GM21723 (cell line): Measurements from ENCODE around the gene ZNF512.
"Not testable (repeated sequence)": the region's sequence is repeated elsewhere in the genome, so short reads cannot be mapped to it uniquely, and the experiment has no call there.

Source experiments
- ATAC-seq: cut with Tn5 transposase; IDR thresholded peaks from one replicate; pipeline ENCODE4 v1.9.1; 2021; ENCODE audit warnings: mild to moderate bottlenecking, moderate library complexity; ENCODE audit not compliant: unreplicated experiment

Gene ZNF512

GRCh38 chr2:27630257-27630656, 47.4 kb downstream of the ZNF512 start:
- not testable (repeated sequence) for ATAC-seq

GRCh38 chr2:27634291-27634690, 51.4 kb downstream of the ZNF512 start:
- ATAC-seq: no peak

- no peak for ATAC-seq
Measured at GRCh38 chr2:27636766-27637165, 53.9 kb downstream of the ZNF512 start.

- no peak for ATAC-seq
Measured at GRCh38 chr2:27638037-27638637, 55.3 kb downstream of the ZNF512 start.

- ATAC-seq: no peak
Measured at GRCh38 chr2:27638709-27639108, 55.9 kb downstream of the ZNF512 start.

GRCh38 chr2:27640722-27641245, 57.9 kb downstream of the ZNF512 start:
- no peak for ATAC-seq

- ATAC-seq: no peak
Measured at GRCh38 chr2:27645197-27645596, 62.4 kb downstream of the ZNF512 start.

GRCh38 chr2:27647289-27647688, 64.4 kb downstream of the ZNF512 start:
- no peak for ATAC-seq

GRCh38 chr2:27647737-27648136, 64.9 kb downstream of the ZNF512 start:
- ATAC-seq: no peak

- ATAC-seq: no peak
Measured at GRCh38 chr2:27651056-27651455, 68.2 kb downstream of the ZNF512 start.

GRCh38 chr2:27652341-27652740, 69.5 kb downstream of the ZNF512 start:
- no peak for ATAC-seq

- ATAC-seq: no peak
Measured at GRCh38 chr2:27652790-27653189, 69.9 kb downstream of the ZNF512 start.

GRCh38 chr2:27653397-27653796, 70.6 kb downstream of the ZNF512 start:
- ATAC-seq: no peak

- ATAC-seq: no peak
Measured at GRCh38 chr2:27655155-27655951, 72.5 kb downstream of the ZNF512 start.

- no peak for ATAC-seq
Measured at GRCh38 chr2:27661371-27661770, 78.5 kb downstream of the ZNF512 start.

- peak; percentile 71 for ATAC-seq
Measured at GRCh38 chr2:27663285-27664153, 80.7 kb downstream of the ZNF512 start, which contains the start of the genes SLC4A1AP and SUPT7L. SLC4A1AP (plus strand) TSS chr2:27663889; CDS start chr2:27663915, 26 bp downstream. SUPT7L (minus strand) TSS chr2:27663614; CDS start chr2:27662192, 1,422 bp downstream.

- ATAC-seq: peak; percentile 34
Measured at GRCh38 chr2:27664154-27664574, 81.3 kb downstream of the ZNF512 start.

GRCh38 chr2:27664622-27665363, 82.0 kb downstream of the ZNF512 start:
- ATAC-seq: no peak

GRCh38 chr2:27667446-27667845, 84.6 kb downstream of the ZNF512 start:
- ATAC-seq: no peak

GRCh38 chr2:27671235-27671634, 88.4 kb downstream of the ZNF512 start:
- ATAC-seq: no peak
